ENCODE data around the gene KIAA0232. TPM values are rescaled to one million over a fixed set of nuclear protein-coding genes. Genes with fewer than 3 reads are reported as not detected.

Gene KIAA0232
- polyA plus RNA-seq, 4 donors: 6.7 to 21.5 (median 8.6) TPM

- H3K27ac ChIP-seq (ENCODE audit: low read depth in 1 of 3, low read length in 2 of 3): no peak overlapping the region
- DNase-seq (no peak), FAIRE-seq (no peak)
- H3K36me3 ChIP-seq (ENCODE audit: control insufficient read depth in 3 of 3, insufficient read depth in 2 of 3, low read depth in 1 of 3, low read length in 3 of 3): no peaks in the 10 kb centered on the region
- H3K9me3 ChIP-seq (ENCODE audit: control insufficient read depth in 2 of 2, insufficient read depth in 1 of 2, low read depth in 1 of 2, low read length in 1 of 2): no peaks in the 10 kb centered on the region
- no peaks in the 10 kb centered on the region for H3K4me1 ChIP-seq (ENCODE audit: control insufficient read depth in 3 of 3, insufficient read depth in 2 of 3, low read depth in 1 of 3, low read length in 2 of 3)
- H3K27me3 ChIP-seq (ENCODE audit: control insufficient read depth in 3 of 3, insufficient read depth in 3 of 3, low read length in 3 of 3): no peaks in the 10 kb centered on the region
- no peak overlapping the region for H3K4me3 ChIP-seq (ENCODE audit: low read depth in 1 of 3, low read length in 3 of 3)
Measured at GRCh38 chr4:6812766-6813165, 30.2 kb downstream of the KIAA0232 start.

GRCh38 chr4:6813725-6814124 lies 31.2 kb downstream of the KIAA0232 start:
- DNase-seq: no peak
- 92 to 98% (median 97%) methylated on average over 3 of the region's 3 CpGs for WGBS, 3 donors

DNA sequence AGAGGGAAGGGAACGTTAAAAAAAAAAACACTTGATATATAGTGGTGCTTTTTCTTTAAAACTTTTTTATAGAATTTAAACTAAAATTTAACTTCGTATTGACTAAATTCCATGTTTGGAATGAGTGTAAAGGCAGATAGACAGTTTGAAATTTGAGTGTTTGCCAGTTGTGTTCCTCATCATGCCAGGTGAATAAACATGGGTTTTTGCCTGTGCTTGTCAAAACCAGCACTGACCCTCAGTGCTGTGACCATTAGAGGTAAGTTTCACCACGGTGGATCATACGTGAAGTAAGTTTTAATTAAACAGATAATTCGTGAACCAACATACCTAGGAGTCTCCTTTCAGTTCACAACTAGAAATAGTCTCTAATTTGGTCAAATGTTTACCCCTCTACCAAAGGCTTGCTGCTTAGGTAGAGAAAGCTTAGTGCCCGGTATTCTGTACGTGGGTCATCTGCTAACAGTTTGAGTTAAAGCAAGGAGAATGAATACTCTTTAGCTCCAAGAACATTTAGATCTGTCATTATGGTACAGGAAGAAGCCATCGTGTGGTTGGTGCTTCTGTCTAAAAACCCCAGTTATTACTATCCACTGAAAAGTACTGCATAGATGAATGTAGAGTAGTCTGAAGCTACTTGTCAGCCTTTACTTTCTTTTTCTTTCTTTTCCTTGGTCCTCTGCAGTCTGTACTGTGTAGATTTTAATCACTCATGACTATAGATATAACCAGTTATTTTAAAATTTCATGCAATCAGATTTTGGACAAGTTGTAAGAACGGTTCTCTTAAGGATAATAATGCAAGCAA lies 32.7 kb downstream of the KIAA0232 start:
- DNase-seq (no peak), FAIRE-seq (no peak)
- H3K27me3 ChIP-seq (ENCODE audit: control insufficient read depth in 3 of 3, insufficient read depth in 3 of 3, low read length in 3 of 3): no peaks in the 10 kb centered on the region
- H3K27ac ChIP-seq (ENCODE audit: low read depth in 1 of 3, low read length in 2 of 3): no peak overlapping the region
- no peaks in the 10 kb centered on the region for H3K36me3 ChIP-seq (ENCODE audit: control insufficient read depth in 3 of 3, insufficient read depth in 2 of 3, low read depth in 1 of 3, low read length in 3 of 3)
- H3K4me1 ChIP-seq (ENCODE audit: control insufficient read depth in 3 of 3, insufficient read depth in 2 of 3, low read depth in 1 of 3, low read length in 2 of 3): no peaks in the 10 kb centered on the region
- H3K4me3 ChIP-seq (ENCODE audit: low read depth in 1 of 3, low read length in 3 of 3): no peak overlapping the region
- H3K9me3 ChIP-seq (ENCODE audit: control insufficient read depth in 2 of 2, insufficient read depth in 1 of 2, low read depth in 1 of 2, low read length in 1 of 2): peaks cover 0 to 8% of the 10 kb centered on the region in 2 donors
- 79 to 89% (median 88%) methylated on average over 9 of the region's 9 CpGs for WGBS, 3 donors

More at GRCh38 chr4:6813725-6814124, 31.2 kb downstream of the KIAA0232 start:
- H3K4me1 ChIP-seq (ENCODE audit: control insufficient read depth in 3 of 3, insufficient read depth in 2 of 3, low read depth in 1 of 3, low read length in 2 of 3): no peaks in the 10 kb centered on the region
- H3K27ac ChIP-seq (ENCODE audit: low read depth in 1 of 3, low read length in 2 of 3): no peak overlapping the region
- H3K27me3 ChIP-seq (ENCODE audit: control insufficient read depth in 3 of 3, insufficient read depth in 3 of 3, low read length in 3 of 3): no peaks in the 10 kb centered on the region
- FAIRE-seq: no peak
- H3K9me3 ChIP-seq (ENCODE audit: control insufficient read depth in 2 of 2, insufficient read depth in 1 of 2, low read depth in 1 of 2, low read length in 1 of 2): no peaks in the 10 kb centered on the region
- H3K4me3 ChIP-seq (ENCODE audit: low read depth in 1 of 3, low read length in 3 of 3): no peak overlapping the region
- H3K36me3 ChIP-seq (ENCODE audit: control insufficient read depth in 3 of 3, insufficient read depth in 2 of 3, low read depth in 1 of 3, low read length in 3 of 3): no peaks in the 10 kb centered on the region

- no peaks in the 10 kb centered on the region for H3K4me1 ChIP-seq (ENCODE audit: control insufficient read depth in 3 of 3, insufficient read depth in 2 of 3, low read depth in 1 of 3, low read length in 2 of 3)
- H3K27me3 ChIP-seq (ENCODE audit: control insufficient read depth in 3 of 3, insufficient read depth in 3 of 3, low read length in 3 of 3): no peaks in the 10 kb centered on the region
- H3K4me3 ChIP-seq (ENCODE audit: low read depth in 1 of 3, low read length in 3 of 3): no peak overlapping the region
- WGBS, 3 donors: 87 to 97% (median 95%) methylated on average over 1 of the region's 1 CpG
- peaks cover 0 to 2% (median under 1%) of the 10 kb centered on the region in 3 donors for H3K36me3 ChIP-seq (ENCODE audit: control insufficient read depth in 3 of 3, insufficient read depth in 2 of 3, low read depth in 1 of 3, low read length in 3 of 3)
- no peak for FAIRE-seq
- H3K27ac ChIP-seq (ENCODE audit: low read depth in 1 of 3, low read length in 2 of 3): no peak overlapping the region
- peaks cover 0 to 15% of the 10 kb centered on the region in 2 donors for H3K9me3 ChIP-seq (ENCODE audit: control insufficient read depth in 2 of 2, insufficient read depth in 1 of 2, low read depth in 1 of 2, low read length in 1 of 2)
- no peak for DNase-seq
Measured at GRCh38 chr4:6819295-6819694, 36.8 kb downstream of the KIAA0232 start.

GRCh38 chr4:6820695-6821094 lies 38.2 kb downstream of the KIAA0232 start:
- no peaks in the 10 kb centered on the region for H3K4me1 ChIP-seq (ENCODE audit: control insufficient read depth in 3 of 3, insufficient read depth in 2 of 3, low read depth in 1 of 3, low read length in 2 of 3)
- DNase-seq: no peak
- H3K4me3 ChIP-seq (ENCODE audit: low read depth in 1 of 3, low read length in 3 of 3): no peak overlapping the region
- no peak overlapping the region for H3K27ac ChIP-seq (ENCODE audit: low read depth in 1 of 3, low read length in 2 of 3)
- peaks cover 0 to 15% of the 10 kb centered on the region in 2 donors for H3K9me3 ChIP-seq (ENCODE audit: control insufficient read depth in 2 of 2, insufficient read depth in 1 of 2, low read depth in 1 of 2, low read length in 1 of 2)
- peaks cover 0 to 7% (median 2%) of the 10 kb centered on the region in 3 donors for H3K36me3 ChIP-seq (ENCODE audit: control insufficient read depth in 3 of 3, insufficient read depth in 2 of 3, low read depth in 1 of 3, low read length in 3 of 3)
- FAIRE-seq: no peak
- H3K27me3 ChIP-seq (ENCODE audit: control insufficient read depth in 3 of 3, insufficient read depth in 3 of 3, low read length in 3 of 3): no peaks in the 10 kb centered on the region
- 95 to 100% (median 98%) methylated on average over 1 of the region's 1 CpG for WGBS, 3 donors

DNA sequence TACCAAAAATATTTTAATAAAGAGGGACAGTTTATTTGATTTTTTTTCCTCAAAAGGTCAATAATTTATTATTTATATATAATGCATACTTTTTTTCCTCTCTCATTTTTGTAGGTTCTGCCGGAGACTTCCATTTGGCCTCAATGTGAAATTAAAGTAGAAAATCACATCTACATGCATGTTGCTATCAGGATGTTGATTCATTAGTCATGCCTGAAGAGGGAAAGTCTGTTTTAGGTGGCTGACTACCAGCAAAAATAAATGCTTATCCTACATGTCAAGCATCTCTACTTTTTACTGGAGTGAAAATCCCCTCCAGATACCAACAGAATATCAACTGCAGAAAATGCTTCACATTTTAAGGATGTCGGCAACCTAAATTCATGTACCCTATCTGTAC lies 41.5 kb downstream of the KIAA0232 start:
- DNase-seq (no peak), FAIRE-seq (no peak)
- no peaks in the 10 kb centered on the region for H3K27me3 ChIP-seq (ENCODE audit: control insufficient read depth in 3 of 3, insufficient read depth in 3 of 3, low read length in 3 of 3)
- H3K4me1 ChIP-seq (ENCODE audit: control insufficient read depth in 3 of 3, insufficient read depth in 2 of 3, low read depth in 1 of 3, low read length in 2 of 3): no peaks in the 10 kb centered on the region
- H3K27ac ChIP-seq (ENCODE audit: low read depth in 1 of 3, low read length in 2 of 3): no peak overlapping the region
- no peak overlapping the region for H3K4me3 ChIP-seq (ENCODE audit: low read depth in 1 of 3, low read length in 3 of 3)
- peaks cover 0 to 20% (median 7%) of the 10 kb centered on the region in 3 donors for H3K36me3 ChIP-seq (ENCODE audit: control insufficient read depth in 3 of 3, insufficient read depth in 2 of 3, low read depth in 1 of 3, low read length in 3 of 3)
- peaks cover 0 to 15% of the 10 kb centered on the region in 2 donors for H3K9me3 ChIP-seq (ENCODE audit: control insufficient read depth in 2 of 2, insufficient read depth in 1 of 2, low read depth in 1 of 2, low read length in 1 of 2)
- WGBS, 3 donors: 95 to 98% (median 96%) methylated on average over 2 of the region's 2 CpGs

DNA sequence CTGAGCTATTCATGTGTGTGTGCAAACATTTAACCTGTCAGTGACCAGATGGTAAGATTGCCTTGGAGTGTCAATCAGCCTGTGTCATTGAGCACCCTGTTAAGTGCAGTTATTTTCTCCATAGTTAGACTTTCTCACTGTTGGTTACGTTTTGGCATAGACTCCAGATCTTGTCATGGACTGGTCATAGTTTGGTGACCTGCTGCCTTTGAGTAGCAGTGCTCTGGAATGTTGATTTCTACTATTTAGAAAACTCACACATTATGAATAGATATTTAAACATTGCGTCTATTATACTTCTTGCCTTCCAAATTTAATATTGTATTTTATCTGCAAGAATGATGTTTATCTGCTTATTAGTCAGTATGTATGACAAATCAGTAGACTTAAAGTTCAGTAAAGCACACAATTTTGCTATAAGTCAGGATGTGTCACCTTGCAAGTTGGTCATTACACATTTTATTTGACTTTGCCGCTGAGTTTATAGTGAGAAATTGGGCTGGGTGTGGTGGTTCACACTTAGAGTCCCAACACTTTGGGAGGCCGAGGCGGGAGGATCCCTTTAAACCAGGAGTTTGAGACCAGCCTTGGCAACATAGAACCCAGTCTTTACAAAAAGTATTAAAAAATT lies 42.4 kb downstream of the KIAA0232 start:
- Histone ChIP-seq H3K27me3 (ENCODE audit: control insufficient read depth in 3 of 3, insufficient read depth in 3 of 3, low read length in 3 of 3) (no peaks in the 10 kb centered on the region), H3K36me3 (ENCODE audit: control insufficient read depth in 3 of 3, insufficient read depth in 2 of 3, low read depth in 1 of 3, low read length in 3 of 3) (peaks cover 0 to 20% (median 7%) of the 10 kb centered on the region in 3 donors), H3K27ac (ENCODE audit: low read depth in 1 of 3, low read length in 2 of 3) (no peak overlapping the region), H3K4me3 (ENCODE audit: low read depth in 1 of 3, low read length in 3 of 3) (no peak overlapping the region), H3K4me1 (ENCODE audit: control insufficient read depth in 3 of 3, insufficient read depth in 2 of 3, low read depth in 1 of 3, low read length in 2 of 3) (no peaks in the 10 kb centered on the region), H3K9me3 (ENCODE audit: control insufficient read depth in 2 of 2, insufficient read depth in 1 of 2, low read depth in 1 of 2, low read length in 1 of 2) (peaks cover 0 to 10% of the 10 kb centered on the region in 2 donors)
- WGBS, 3 donors: 89 to 93% (median 91%) methylated on average over 5 of the region's 5 CpGs
- FAIRE-seq (no peak), DNase-seq (no peak)

- no peak for FAIRE-seq
- no peak for DNase-seq
- Histone ChIP-seq H3K4me1 (ENCODE audit: control insufficient read depth in 3 of 3, insufficient read depth in 2 of 3, low read depth in 1 of 3, low read length in 2 of 3) (no peaks in the 10 kb centered on the region), H3K27me3 (ENCODE audit: control insufficient read depth in 3 of 3, insufficient read depth in 3 of 3, low read length in 3 of 3) (no peaks in the 10 kb centered on the region), H3K36me3 (ENCODE audit: control insufficient read depth in 3 of 3, insufficient read depth in 2 of 3, low read depth in 1 of 3, low read length in 3 of 3) (peaks cover 0 to 23% (median 7%) of the 10 kb centered on the region in 3 donors), H3K9me3 (ENCODE audit: control insufficient read depth in 2 of 2, insufficient read depth in 1 of 2, low read depth in 1 of 2, low read length in 1 of 2) (peaks cover 0 to 7% of the 10 kb centered on the region in 2 donors), H3K4me3 (ENCODE audit: low read depth in 1 of 3, low read length in 3 of 3) (no peak overlapping the region), H3K27ac (ENCODE audit: low read depth in 1 of 3, low read length in 2 of 3) (no peak overlapping the region)
- 83 to 96% (median 85%) methylated on average over 6 of the region's 6 CpGs for WGBS, 3 donors
Measured at GRCh38 chr4:6825403-6825802, 42.9 kb downstream of the KIAA0232 start.

Measured in small intestine (tissue), 7 donors.